GM19035 (cell line): ENCODE measurements around the gene MAD1L1.

Experiments
- ATAC-seq: cut with Tn5 transposase; IDR thresholded peaks from one replicate; pipeline ENCODE4 v1.9.1; 2021; ENCODE audit not compliant: unreplicated experiment

The MAD1L1 gene

DNA sequence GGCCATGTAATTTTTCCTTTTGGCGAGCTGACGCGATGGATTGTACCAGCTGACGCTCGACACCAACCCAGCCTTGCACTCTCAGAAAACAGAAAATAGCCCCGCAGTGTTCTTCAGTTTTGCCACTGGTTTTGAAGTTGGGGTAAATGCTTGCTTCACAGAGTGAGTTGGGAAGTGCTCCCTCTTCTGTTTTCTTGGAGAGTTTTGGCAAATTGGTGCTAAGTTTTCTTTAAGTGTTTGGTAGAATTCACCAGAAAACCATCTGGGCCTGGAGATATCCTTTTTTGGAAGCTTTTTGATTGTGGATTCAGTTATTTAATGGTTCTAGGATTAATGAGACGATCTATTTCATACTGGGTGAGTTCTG lies 309.9 kb downstream of the MAD1L1 start:
- ATAC-seq = no peak

DNA sequence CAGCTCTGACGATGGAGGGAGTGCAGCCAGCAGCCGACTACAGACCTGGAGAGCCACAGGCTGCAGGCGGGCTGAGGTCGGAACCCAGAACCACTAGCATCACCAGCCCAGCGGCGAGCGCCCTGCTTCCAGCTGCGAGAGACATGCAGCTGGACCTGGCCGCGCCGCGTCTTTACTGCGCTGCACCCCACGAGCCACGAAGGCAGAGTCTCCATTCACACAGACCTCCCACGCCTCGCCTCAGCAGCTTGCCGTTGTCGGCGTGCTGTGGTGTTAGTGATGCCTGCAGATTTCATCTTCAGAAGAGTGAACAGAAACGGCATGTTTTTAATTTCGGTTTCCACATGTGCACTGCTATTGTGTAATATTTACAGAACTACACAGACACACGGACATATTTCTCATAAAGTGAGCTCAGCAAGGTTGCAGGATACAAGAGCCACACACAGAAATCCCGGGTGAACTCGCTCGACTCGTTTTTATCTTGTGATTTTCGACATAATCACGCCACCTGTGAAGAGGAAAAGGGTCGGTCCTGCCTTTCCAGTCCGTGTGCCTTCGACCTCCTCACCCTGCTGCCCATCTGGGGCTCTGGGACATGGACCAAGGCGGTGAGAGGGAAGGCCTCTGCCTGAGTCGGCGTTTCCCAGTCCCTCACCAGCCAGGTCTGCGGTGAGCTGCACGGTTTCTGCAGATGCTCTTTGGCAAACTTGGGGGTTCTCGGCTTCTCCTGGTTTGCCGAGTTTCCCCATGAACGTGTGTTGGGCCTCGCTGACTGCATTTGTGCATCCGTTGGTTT lies 310.5 kb downstream of the MAD1L1 start:
- no peak for ATAC-seq

- no peak for ATAC-seq
These were observed 311.9 kb downstream of the MAD1L1 start for GRCh38 chr7:1920881-1921280.

GRCh38 chr7:1920266-1920681 lies 312.5 kb downstream of the MAD1L1 start:
- ATAC-seq = no peak

GRCh38 chr7:1919539-1920265 lies 313.0 kb downstream of the MAD1L1 start:
- no peak for ATAC-seq

DNA sequence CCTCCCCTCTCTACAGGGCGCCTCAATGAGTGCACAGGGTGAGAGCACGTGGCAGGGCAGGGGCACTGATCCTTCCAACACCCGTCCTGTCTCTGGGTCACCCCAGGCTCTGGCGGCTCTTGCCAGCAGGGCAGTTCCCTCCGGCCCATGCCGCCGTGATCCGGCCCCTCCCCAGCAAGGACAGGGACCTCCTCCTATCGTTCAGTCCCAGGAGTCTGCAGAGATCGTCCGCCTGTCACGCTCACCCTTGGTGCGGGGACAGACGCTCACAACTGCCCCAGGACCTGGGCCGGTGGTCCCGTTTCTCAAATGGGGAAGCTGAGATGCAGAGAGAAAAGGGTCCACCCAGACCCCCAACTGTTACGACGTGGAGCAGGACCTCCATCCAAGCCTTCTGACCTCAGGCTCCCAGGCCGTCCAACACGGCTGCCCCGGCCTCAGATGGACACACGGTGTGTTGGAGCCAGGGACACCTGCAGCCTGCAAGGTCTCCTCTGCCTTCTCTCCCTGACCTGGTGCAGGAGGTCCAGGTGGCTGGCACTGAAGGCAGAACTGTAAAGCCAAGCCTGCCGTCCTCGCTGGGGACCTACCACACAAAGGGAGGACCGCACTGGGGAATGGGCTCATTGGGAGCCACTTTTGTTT lies 313.7 kb downstream of the MAD1L1 start:
- ATAC-seq = no peak

- ATAC-seq = no peak
These were observed 314.6 kb downstream of the MAD1L1 start for GRCh38 chr7:1918063-1918645.

DNA sequence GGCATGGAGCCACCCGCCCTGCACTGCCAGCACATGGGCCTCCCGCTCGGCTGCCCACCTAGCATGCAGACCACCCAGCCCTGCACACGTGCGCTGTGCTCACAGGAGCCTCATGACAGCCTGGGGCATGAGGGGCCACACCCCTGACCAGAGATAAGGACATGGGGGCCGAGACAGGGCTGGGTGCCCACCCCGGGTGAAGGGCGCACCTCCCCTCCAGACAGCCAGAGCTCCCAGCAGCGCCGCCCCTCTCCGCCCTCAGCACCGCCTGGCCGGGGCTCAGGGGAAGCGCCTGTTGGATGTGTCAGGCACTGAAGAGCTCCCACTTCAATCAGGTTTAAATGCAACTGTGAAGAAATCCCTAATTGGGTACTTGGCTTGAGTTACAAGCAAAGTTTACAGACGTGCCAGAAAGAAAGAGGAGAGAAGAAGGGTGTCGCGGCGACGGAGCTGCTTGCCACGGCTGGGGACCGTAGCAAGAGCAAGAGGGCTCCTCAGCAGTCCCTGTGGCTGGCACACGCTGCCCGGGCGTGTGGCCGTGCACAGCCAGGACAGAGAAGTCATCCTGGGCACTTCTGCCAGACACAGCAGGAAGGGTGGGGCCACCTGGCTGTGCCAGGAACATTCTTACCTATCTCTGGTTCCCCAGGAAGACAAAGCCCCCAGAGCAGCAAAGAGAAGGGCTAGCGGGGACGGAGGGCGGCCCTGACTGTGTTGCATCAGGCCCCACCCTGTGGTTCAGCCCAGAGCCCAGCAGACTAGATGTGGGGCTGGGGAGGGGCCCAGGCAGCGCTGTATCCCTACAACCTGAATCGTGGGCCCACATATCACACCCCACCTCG lies 315.3 kb downstream of the MAD1L1 start:
- ATAC-seq = no peak

DNA sequence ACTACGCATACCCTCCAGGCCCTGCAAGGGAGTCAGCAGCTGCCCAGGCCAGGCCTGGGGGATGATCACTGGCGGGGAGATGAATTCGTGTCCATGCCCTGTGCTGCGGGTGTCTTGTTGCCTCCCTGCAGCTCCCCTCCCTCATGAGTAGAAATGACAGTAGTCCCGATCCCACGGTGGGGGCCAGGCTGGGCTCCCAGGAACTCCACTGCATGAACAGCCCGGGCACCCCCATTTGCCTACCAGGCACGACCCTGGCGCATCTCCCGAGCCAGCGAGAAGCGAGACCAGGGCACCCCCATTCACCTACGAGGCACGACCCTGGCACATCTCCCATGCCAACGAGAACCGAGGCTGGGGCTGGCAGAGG lies 316.2 kb downstream of the MAD1L1 start:
- no peak for ATAC-seq

DNA sequence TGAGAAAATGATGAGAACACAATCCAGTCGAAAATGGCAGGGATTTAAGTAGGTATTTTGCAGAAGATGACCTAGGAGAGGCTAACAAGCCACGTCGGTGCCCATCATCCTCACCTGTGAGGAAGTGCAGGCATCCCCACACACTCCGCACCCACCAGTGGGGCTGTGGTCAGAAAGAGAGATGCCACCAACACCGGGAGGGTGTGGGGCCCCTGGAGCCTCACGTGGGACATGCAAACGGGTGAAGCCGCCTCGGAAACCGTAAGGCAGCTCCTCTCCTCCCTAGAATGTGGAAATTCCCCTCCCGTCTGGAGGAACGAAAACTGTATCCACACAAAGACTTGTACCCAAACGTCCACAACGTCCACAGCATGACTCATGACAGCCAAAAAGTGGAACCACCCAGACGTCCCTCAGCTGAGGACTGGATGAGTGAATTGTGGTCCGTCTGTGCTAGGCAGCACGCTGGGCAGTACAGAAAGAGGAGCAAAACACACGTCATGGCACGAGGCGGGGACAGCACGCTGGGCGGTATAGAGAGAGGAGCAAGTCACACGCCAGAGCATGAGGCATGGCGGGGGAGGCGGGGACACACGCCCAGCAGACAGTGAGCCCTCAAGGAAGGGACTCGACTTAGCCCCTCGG lies 316.7 kb downstream of the MAD1L1 start:
- no peak for ATAC-seq

GRCh38 chr7:1915326-1915725 lies 317.4 kb downstream of the MAD1L1 start:
- ATAC-seq = no peak

DNA sequence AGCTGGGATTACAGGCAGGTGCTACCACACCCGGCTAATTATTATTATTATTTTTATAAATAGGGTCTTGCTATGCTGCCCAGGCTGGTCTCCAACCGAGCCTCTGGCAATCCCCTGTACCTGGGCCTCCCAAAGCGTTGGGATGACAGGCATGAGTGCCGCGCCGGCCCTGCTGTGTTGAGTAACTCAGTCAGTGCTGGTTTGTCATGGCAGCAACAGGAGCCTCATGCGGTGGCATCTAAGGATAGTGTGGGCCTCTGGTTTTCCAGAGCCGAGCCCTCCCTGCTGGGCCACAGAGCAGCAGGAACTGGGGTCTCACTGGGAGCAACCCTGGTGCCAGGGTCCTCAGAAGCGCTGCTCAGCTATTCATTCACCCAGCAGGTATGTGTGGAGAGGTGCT lies 318.0 kb downstream of the MAD1L1 start:
- no peak for ATAC-seq

DNA sequence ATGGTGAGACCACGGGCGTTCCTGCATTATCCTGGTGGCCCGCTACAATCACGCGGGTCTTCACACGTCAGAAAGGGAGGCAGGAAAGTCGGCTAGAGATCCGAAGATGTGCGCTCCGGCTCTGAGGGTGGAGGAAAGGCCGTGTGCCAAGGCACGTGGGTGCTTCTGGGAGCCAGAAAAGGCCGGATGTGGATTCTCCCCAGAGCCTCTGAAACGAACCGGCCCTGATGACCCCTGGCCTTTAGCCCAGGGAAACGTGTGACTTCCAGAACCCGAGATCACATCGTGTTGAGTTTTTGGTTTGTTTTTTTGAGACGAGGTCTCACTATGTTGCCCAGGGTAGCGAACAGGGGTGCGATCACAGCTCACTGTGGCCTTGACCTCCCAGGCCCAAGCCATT lies 318.4 kb downstream of the MAD1L1 start:
- ATAC-seq = no peak

- no peak for ATAC-seq
These were observed 319.1 kb downstream of the MAD1L1 start for GRCh38 chr7:1913466-1914282.

GRCh38 chr7:1912593-1913465 lies 319.9 kb downstream of the MAD1L1 start:
- no peak for ATAC-seq

GRCh38 chr7:1911571-1911970 lies 321.2 kb downstream of the MAD1L1 start:
- ATAC-seq = no peak

DNA sequence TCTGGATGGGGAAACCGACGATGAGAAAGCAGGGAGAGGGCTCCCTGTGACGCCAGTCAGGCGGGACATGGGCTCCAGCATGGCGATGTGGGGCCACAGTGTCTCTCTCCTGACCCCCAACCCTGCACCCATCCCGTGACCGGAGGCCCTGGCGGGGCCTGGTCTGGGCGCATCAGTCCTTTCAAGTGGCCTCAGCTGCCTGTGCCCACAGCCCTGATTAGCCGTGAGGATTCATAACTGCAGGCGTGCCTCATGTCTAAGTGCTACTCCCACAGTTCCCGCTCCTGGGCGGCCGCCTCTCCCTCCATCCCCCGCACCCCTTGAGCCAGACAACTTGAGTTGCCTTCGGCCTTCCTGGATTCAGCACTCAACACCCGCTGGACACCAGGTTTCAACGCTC lies 321.9 kb downstream of the MAD1L1 start:
- ATAC-seq = no peak

DNA sequence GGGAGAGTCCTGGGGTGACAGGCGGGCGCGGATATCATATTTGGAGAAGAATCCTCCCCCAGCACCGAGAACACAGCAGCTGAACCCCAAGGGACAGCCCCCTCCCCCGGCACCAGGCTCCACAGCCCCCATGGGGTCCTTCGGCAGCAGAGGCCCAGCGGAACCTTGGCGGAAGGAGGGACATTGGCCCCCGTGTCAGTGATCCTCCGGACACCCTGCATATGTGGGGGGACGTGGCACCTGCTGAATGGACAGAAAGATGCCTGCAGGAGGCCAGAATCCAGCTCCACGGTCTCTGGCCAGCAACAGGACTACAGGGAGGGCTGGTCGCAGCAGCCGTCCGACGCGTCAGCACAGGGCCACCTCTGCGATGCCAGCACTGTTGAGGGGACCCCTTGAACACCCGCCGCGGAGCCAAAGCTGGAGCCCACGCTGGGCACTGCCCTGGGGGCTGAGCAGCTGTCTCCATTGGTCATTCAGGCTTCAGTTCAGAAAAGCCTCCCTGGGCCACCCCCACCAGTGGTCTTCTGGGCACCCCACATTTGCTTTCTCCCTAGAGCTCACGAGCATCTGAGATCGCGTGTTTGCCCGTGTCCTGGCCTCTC lies 322.6 kb downstream of the MAD1L1 start:
- no peak for ATAC-seq
